Suprapubic skin (tissue), 4 donors: ENCODE results near the gene TNFRSF4.

ENCODE experiments used
- CTCF ChIP-seq, 2 donors: fragments of 200-600 bp in 1 of 2; fragments of 450-650 bp in 1 of 2; sonication (generic) in 1 of 2; IDR thresholded peaks; one replicate each; pipeline ENCODE4 v1.5.1; 2016 to 2019; ENCODE audit warnings: antibody characterized with exemption in 2 of 2, mild to moderate bottlenecking in 1 of 2, moderate library complexity in 1 of 2
- EP300 ChIP-seq: sonication (generic); formaldehyde crosslinking; IDR thresholded peaks from one replicate; pipeline ENCODE4 v1.6.1; 2017; ENCODE audit warnings: antibody characterized with exemption
- POLR2A ChIP-seq, 2 donors: fragments of 450-650 bp; IDR thresholded peaks; one replicate each; pipeline ENCODE4 v1.6.1; 2017; ENCODE audit warnings: antibody characterized with exemption in 2 of 2, mild to moderate bottlenecking in 2 of 2, moderate library complexity in 2 of 2
- POLR2AphosphoS5 ChIP-seq, 3 donors: sonication (generic); formaldehyde crosslinking; IDR thresholded peaks; one replicate each; pipeline ENCODE4 v1.6.1; 2017; ENCODE audit warnings: antibody characterized with exemption in 3 of 3

- no peak for TF ChIP-seq POLR2A (IDR thresholded peaks at IDR 0.05)
- no peak for TF ChIP-seq CTCF (IDR thresholded peaks at IDR 0.05)
- no peak for TF ChIP-seq POLR2AphosphoS5 (IDR thresholded peaks at IDR 0.05)
- TF ChIP-seq EP300: no peak
Observed at GRCh38 chr1:1236945-1237873, 23.3 kb upstream of the TNFRSF4 start.
